Right kidney (tissue), 1 donor: ENCODE data around the gene CHCHD6.

Experiments
- DNase-seq: peaks from one replicate; pipeline ENCODE4 v3.0.0-alpha.2; 2016

CHCHD6 gene

DNA sequence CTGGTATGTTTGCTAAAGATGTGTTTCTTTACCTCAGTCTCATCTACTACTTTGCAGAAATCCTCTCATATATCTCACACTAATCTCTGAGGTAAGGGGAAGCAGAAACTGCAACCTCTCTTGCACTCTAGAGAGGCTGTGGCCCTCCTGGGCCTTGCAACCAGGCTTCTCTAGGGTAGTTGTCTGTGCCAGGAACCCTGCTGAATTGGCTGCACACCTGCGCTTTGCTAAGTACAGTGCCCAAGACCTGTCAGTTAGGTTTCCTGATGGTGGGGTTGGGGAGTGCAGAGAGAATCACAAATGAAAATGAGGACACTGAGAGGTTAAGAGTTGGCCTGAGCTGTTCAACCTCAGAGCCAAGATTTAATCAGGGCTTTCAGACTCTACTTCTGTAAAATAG, 161.7 kb downstream of the CHCHD6 start:
- DNase-seq: no peak

DNA sequence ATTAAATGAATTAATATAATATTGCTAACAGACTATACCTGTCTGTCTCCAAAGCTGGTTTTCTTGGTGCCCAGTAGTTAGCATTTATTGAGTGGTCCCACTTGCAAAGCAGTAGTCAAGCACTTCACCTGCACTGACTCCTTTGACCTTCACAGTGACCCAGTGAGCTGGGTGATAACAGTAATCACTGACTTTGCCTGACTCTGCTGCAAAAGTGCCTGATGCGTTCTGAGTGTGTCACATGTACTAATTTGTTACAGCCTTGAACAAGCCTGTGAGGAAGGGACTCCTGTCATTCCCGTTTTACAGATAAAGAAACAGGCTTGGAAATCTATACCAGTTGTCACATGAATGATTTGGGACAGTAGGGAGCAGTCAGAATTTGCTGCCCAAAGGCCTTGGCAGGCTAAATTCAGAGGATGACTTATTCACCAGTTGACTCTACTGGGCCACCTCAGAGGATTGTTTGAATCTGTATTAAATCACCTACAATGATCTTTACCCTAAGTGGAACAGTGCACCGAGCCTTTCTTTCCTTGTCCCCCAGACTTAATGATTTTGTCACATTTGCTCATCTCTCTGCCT, 162.2 kb downstream of the CHCHD6 start:
- no peak for DNase-seq

DNA sequence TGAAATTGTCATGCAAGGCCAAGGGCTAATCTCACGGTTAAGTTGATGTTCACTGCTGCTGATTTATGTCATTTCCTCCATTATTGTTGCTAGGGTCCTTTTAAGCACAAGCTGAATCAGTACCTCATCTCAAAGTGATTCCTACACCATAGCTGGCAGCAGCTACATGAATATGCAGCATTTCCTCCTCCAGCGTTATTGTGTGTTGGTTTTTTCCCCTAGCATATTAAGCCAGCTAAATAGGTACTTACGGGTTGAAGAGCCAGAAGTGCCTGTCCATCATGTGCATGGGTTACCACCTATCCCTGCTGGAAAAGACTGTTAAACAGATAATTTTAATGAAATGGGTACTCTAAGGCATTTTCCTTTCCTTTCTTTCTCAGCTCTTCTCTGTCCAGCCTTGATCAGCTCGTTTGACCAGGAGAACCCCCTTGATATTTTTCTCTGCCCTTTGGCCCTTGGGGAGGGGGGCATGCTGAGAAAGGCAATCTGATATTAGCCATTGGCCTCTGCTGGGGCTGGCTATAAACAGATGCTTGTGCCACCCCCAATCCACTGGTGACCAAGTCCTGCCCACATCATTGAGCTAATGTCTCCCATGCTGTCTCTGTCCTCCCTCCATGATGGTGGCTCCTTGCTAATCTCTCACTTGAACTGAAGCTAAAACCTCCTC, 163.3 kb downstream of the CHCHD6 start:
- DNase-seq: no peak

DNA sequence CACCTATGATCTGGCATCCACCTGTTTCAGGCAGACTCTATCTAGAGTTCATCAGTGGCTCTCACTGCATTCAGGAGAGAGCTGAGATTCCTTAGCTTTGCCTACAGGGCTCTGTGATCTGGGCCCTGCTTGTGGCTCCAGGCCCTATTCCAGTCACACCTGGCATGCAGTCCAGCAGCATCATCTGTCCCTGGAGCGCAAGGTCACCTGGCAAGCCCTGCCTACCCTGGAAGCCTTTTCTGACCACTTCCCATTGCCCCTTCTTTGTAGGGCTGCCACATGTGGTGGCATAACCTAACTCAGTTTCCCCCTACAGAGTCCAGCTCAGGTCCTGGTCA, 163.8 kb downstream of the CHCHD6 start:
- DNase-seq: no peak

DNA sequence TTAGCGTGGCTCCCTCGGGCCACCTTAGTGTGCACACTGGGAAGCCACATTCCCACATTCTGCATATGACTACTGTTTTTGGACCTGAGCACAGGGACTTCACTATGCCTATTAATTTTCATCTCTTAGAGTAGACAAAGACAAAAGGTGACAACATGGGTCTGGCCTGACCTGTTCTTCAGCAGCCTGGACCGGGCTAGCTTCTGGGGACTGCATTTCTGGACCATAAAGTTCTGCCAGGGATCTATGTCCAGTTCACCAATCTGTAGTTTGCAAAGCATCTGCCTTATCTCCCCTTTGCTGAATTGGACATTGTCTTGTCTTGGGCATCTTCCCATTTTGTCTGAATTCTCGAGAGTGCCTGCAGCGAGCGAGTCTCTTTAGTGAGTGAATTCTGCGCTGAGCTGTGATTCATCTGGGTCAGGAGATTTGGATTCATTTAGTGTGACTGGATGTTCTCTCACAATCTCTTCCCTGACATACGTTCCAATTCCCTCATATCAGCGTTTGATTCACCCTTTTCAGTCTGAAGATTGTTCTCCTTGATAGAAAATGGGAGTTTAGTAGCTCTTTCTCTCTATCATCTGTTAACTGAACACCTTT, 166.7 kb downstream of the CHCHD6 start:
- no peak for DNase-seq

DNA sequence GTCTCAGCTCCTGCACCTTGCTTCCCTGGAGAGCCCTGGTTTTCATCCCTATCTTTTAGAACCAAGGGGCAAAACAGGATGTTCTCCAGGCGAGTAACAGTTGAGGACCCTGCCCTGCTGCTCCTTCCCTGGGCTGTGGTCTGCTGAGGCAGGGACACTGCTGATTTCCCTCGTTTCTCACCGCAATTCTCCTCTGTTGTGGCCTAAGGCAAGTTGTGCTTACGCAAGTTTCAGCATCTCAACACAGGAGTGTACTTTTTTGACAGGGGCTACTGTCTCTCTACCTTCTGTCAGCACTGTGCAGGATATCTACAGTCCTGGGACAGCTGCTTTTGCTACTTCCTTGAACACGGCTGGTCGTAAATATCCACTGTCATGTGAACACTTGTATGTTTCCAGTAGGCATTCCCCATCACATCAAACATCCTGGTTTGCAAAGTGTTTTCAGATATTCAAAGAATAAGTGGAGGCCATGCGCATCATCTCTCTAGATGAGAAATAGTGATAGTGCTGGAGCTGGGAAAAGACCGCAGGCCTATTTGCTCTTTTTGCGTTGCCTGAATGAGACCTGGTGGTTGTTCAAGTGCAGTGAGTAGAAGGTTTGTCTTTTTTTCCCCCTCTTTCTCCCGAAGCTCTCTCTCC, 168.8 kb downstream of the CHCHD6 start:
- DNase-seq: no peak

DNA sequence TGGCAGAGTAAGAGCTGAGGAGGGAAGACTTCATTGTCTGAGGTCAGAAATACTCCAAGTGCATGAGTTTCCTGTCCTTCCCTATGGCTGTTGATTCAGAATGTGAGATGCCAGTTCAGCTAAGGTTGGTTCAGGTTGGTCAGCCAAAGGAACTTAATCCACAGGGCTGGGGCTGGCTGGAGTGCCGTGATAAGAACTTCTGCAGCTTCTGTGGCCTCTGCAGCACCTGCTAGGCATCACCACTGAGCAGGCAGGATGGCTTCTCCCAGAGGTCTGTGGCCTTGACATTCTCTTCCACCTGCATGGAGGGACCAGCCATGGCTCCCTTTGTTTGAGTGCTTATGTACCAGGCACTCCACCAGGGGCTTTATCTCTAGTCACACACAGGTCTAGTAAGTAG, 169.4 kb downstream of the CHCHD6 start:
- DNase-seq: no peak

DNA sequence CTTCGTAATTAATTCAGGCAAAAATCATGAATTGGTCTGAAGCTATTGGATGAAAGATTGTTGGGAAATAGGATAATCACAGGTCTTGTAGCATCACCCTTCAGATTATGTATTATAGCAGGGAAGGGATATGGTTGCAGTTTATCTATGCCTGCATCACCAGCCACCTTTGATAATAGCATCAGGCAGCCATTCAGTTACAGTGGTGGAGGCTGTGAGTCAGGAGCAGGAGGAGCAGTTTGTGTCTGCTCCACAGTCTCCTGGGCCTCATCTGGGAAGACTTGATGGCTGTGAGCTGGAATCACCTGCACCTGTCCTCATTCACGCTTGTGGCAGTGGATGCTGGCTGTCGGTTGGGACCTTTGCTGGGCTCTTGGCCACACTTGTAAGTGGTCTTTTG, 174.6 kb downstream of the CHCHD6 start:
- no peak for DNase-seq

DNA sequence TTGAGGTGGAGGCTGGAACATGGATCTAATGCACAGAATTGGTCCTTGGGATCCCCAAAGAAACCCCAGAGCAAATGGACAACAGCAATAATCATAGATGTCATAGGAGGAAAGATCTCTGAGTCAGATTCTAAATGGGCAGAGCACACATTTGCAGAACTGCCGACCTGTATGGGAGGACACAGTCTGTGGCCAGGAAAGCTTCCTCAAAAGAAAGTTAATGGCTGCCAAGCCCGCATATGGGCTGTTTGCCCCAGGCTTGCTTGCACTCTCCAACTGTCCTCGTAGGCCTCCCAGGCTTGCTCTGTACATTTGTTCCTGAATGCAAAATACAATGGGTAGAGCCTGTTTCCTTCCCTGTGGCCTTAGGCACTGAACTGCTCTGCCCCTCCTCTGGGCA, 176.9 kb downstream of the CHCHD6 start:
- DNase-seq: no peak

DNA sequence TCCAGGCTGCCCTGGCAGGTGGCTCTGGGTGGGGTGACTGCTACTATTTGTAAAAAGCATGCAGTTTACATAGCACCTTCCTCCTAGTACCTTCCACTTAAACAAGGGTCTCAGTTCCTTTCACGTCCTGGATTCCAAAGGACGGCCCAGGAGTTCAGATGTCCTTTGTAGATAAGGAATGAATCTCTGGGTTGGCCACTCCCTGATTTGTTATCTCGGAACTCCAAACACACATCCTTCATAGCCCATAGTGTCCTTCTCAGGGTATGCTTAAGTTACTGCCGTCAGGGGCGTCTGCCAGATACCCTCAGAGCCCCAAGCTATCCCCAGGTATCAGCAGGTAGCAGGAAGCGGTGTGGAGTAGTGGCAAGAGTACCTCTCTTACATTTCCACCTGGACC, 177.8 kb downstream of the CHCHD6 start:
- no peak for DNase-seq

DNA sequence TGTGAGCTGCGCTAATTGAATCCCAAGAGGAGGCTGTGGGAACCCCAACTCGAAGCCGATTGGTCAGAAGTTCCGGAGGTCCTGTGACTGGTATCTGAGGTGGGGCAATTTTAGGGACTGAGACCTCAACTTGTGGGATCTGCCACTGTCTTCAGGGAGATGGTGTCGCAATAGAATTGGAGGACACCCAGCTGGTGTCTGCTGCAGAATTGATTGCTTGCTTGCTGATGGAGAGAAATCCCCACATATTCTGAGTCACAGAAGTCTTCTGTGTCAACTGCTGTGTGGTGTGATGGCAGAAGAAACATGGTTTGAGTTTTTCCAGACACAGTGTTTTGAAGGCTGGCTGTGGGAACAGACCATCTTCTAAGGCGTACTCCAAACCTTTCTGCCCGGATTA, 179.2 kb downstream of the CHCHD6 start:
- no peak for DNase-seq

DNA sequence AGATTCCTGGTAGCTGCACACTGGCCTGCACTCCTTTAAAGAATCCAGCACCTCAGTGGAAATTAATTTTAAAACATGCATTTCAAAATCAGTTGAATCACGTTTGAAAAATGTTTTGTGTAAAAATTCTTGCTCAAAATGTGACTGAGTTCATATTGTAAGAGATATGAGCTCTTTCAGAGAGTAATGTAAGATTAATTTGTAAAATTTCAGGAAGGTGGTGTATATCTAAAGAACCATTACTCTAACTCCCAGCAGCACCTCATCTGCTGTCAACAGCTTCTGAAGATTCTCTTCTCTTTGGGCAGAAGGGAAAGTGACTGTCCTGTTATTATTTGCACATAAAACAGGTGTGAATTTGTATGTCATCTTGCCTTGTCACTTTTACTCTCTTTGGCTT, 181.4 kb downstream of the CHCHD6 start:
- DNase-seq: no peak

DNA sequence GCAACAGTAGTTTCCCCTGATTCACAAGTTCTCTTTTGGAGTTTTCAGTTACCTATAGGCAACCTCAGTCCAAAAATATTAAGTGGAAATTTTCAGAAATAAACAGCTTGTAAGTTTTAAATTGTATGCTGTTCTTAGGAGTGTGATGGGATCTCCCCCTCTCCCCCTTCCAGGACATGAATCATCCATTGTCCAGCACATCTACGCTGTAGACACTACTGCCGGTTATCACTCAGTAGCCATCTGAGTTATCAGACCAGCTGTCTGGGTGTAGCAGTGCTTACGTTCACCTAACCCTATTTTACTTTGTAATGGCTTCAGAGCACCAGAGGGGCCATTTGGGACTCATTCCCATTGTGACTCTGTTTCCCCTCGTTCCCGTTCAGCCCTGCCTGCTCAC, 182.2 kb downstream of the CHCHD6 start:
- DNase-seq: no peak

DNA sequence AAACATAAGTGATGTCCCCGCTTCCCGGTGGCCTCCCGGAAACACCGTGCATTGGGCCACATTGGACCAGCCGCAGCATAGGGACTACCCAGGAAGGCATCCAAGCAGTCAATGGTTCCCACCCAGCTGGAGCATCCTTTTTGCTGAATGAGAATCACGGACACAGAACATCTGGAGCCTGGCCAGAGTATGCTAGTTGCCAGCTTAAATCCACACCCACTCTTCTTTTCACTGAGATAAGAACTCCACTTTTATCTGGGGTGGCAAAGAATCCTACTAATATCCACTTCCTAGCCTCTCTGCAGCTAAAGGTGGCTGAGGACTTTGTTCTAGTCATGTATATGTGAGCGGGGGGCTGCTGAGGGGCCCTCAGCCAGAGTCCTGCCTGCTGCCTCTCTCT, 183.6 kb downstream of the CHCHD6 start:
- no peak for DNase-seq

DNA sequence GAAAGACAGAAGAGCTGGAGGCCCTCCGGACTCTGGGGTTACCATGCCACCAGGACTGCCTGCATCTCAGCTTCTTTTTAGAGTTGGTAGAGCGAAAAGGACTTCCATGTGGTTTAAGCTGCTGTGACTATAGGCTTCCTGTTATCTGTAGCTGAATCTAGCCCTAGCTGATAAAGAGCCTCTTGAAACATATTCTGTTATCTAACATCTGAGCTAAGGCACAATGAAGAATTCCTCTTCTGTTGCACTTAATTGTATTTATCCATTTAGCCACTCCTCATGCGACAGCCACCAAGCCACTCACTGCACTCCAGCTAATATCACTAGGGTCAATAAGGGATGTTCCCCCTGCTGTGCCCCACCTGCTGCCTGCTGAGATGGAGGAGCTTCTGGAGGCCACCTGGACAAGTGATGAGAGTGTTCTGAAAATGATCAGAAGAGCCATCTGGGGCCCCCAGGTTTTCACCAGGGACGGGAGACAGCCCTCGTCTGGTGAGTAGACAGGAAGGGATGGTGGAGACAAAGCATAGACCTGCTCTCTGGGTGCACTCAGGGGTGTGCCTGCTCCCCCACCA, 184.2 kb downstream of the CHCHD6 start:
- DNase-seq: no peak

DNA sequence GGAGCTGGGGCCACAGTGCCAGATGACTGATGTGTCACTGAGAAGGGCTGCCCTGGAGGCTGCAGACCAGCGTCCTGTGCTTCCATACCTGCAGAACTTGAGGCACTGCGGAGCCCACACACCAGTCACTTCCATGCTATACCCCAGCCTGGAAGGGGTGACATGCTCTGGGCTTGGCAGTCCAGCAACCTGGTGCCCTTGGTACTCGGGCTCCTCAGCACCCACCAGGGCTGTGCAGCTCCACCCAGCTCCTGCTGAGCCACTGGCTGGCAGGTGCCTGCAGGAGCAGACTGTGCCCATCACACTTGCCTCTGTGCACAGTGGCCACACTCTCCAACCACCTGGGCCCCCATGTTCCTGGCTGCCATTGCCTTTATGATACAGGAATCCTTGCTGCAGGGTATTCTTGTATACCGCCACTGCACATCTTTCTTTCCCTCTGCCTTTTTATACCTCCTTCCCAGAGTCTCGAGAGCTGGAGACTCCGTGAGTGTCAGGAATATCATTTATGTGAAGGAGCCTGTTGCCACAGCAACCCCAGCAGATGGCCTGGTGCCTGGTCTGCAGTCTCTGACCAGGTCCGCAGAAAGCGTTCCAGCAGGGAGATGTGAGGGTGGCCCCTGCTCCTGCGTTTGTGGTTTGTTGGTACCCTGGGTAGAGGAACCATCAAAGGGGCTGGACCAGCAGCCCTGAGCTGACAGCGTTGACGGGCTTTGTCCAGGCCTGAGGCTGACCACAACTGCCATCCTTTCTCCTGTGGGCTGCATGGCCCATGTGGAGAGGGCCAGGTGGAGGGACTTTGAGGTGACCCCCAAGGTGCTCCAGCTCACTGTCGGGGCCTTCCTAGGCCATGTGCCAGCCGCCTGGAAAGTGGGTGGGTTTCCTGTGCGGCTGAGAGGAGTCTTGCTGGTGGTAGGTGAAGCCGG, 185.5 kb downstream of the CHCHD6 start:
- no peak for DNase-seq

DNA sequence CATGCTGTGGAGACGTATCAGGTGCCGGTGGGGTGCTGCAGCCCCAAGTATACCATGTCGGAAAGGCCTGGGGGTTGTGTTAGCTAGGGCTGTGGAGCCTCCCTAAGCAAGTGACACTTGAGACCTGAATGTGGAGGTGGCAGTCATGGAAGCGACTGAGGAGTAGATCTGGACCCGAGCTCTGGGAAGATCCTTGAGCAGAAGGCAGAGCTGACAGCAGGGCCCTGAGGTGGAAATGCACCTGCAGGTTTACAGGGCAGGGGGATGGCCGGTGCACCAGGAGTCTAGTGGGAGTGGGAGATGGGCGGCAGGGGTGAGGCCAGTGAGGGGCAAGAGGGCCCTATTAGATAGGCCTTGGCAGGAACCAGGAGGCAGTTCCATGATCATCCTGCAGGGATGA, 187.1 kb downstream of the CHCHD6 start:
- DNase-seq: no peak

DNA sequence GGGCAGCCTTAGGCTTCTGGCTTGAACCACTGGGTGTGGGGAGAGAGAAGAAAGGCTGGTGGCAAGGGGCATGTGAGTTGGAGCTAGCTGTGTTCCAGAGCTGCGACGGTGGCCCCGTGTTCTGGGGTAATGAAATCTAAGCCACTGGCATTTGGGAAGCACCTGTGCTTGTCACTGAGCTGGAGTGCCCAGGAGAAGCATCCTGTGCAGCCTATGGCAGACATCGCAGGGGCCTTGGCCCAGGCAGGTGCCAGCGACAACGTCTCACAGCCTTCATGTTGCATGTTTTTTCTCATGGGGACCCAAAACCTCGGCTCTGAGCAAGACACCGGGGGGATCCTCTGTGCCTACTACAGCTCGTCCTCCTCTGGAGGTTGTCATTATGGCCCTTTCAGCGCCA, 187.8 kb downstream of the CHCHD6 start:
- no peak for DNase-seq

DNA sequence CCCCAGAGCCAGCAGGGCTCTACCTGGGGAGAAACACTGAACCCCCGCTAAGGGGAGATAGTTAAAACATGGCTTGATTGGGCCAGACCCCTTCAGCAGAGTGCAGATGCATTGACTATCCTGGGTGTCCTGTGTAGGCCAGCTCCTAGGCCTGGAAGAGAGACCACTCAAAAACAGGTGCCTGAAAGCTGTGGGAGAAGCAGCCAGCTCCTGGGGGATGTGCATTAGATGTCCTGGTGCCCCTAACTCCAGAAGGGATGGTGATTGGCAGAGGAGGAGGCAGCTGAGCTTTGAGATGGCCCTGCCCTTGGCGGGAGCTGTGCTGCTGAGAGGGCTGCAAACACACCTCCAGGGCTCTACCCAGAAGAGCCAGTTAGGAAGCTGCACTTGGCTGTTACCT, 189.6 kb downstream of the CHCHD6 start:
- DNase-seq: no peak

DNA sequence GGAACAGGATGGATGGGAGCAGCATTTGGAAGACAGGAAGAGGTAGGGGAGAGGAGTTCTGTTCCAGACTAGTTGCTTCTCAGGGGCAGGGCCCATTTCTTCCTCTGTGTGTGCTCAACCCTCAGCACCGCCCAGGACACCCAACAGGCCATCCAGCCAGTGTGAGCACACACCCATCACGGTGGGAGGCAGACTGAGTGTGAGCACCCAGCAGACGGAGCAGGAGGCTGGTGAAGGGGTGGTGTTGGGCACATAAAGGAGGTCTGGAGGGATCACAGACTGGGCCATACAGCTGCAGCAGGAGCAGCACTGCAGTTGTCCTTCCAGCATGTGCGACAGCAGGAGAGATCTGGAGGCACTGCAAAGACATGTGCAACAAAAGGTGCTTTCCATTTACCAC, 190.4 kb downstream of the CHCHD6 start:
- DNase-seq: no peak

DNA sequence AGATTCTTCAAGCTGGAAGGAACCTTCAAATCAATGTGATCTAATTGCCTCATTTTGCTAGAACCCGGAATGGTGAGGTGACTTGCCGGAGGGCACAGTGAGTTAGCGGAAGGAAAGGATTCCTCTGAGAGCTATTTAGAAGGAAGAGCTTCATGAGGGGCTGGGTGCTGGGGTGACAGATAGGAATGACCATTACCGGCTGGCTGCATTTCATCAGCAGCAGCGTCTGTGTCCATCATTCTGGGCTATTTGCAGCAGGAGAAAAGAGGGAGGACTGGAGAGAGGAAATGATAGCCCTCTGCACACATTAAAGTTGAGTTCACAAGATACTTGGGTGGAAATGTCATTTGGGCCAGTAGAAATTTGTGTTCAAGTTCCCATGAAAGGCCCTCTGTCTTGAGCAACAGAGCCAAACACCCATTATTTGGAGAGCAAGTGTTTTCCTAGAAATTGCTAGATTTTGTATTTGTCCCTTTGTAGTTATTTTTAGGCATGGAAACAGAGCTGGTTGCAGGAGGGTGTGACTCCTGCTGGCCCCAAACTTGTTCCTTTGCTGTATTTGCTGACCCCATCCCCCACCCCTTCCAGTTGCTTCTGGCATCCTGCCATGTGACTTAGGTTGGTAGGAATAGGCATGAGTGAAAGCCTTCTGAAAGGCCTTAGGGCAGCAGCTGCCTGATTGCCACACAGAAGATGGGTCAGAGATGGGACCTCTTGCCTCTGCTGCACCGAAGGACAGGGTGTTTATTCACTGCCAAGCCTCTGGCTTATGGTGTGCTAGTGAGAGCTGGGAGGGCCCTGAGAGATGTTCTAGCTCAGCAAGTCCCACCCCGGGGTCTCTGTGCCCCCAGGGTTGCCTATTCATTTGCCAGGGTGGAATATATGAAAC, 191.4 kb downstream of the CHCHD6 start:
- no peak for DNase-seq
